ENCODE measurements around the gene AADAC. TPM values are rescaled to one million over a fixed set of nuclear protein-coding genes. Genes with fewer than 3 reads are reported as not detected.
"Not testable (repeated sequence)": the region's sequence is repeated elsewhere in the genome, so short reads cannot be mapped to it uniquely, and the experiment has no call there.

Gene AADAC, protein sequence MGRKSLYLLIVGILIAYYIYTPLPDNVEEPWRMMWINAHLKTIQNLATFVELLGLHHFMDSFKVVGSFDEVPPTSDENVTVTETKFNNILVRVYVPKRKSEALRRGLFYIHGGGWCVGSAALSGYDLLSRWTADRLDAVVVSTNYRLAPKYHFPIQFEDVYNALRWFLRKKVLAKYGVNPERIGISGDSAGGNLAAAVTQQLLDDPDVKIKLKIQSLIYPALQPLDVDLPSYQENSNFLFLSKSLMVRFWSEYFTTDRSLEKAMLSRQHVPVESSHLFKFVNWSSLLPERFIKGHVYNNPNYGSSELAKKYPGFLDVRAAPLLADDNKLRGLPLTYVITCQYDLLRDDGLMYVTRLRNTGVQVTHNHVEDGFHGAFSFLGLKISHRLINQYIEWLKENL
- total RNA-seq: not detected in 2 replicates

DNA sequence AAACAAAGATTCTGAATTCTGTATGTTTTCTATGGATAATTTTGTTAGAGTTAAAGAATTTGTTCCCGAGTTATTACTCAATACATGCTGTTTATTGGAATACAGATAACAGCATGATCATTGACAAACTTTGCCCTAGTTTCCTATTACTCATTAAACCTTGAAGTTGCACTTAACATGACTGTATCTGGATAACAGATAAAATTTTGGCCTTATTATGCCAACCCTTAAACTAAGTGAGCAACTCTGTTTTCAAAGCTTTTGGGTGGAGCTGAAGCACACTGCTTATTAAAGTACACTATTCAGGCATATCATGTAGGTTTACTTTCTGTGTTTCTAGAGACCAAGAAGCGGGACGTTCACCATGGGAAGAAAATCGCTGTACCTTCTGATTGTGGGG is at the start of gene AADAC:
Gene AADAC (plus strand): TSS at position 318 of the 400 bp plus-strand sequence. CDS start 47 bp downstream, at position 365.
- DNase-seq: no peak
- H3K4me1 Mint-ChIP-seq: no peaks in the 10 kb centered on the region
- no peaks in the 10 kb centered on the region for H3K9me3 Mint-ChIP-seq
- H3K36me3 Mint-ChIP-seq (ENCODE audit: low read depth): no peaks in the 10 kb centered on the region
- H3K27me3 Mint-ChIP-seq: peaks cover 10% of the 10 kb centered on the region
- intact Hi-C loops (cut with micrococcal nuclease): no loop called here
- no peak within 1 kb of the TSS for H3K4me3 Mint-ChIP-seq
- H3K27ac Mint-ChIP-seq: no peak within 1 kb of the TSS

DNA sequence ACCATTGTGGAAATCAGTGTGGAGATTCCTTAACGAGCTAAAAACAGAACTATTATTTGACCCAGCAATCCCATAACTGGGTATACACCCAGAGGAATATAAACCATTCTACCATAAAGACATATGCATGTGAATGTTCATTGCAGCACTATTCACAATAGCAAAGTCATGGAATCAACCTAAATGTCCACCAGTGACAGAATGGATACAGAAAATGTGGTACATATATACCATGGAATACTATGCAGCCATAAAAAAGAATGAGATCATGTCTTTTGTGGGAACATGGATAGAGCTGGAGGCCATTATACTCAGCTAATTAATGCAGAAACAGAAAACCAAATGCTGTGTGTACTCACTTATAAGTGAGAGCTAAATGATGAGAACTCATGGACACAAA is 49.2 kb upstream of the AADAC start:
- DNase-seq; intact Hi-C loops (cut with micrococcal nuclease); H3K4me1 Mint-ChIP-seq; H3K4me3 Mint-ChIP-seq; H3K36me3 Mint-ChIP-seq (ENCODE audit: low read depth); H3K9me3 Mint-ChIP-seq; H3K27ac Mint-ChIP-seq; H3K27me3 Mint-ChIP-seq: not testable (repeated sequence)

DNA sequence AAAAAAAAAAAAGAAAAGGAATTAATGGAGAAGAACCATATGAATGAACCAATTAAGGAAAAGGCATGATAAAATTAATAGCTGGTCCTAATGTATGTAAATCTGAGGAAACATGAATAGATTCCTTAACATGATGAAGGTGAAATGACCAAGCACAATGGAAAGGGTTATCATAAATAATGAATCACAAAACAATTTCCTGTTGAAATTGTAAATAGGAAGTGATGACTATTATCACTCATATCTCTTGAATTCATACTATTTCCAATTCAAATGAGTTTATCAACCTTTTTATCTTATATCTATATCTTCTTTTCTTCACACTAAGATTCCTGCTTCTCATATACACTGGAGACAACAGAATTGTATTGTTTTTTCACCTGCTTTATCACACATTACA is 48.2 kb upstream of the AADAC start:
- no peaks in the 10 kb centered on the region for H3K27me3 Mint-ChIP-seq
- intact Hi-C loops (cut with micrococcal nuclease): no loop called here
- DNase-seq: no peak
- H3K27ac Mint-ChIP-seq: no peak overlapping the region
- no peaks in the 10 kb centered on the region for H3K36me3 Mint-ChIP-seq (ENCODE audit: low read depth)
- no peak overlapping the region for H3K4me3 Mint-ChIP-seq
- no peaks in the 10 kb centered on the region for H3K9me3 Mint-ChIP-seq
- no peaks in the 10 kb centered on the region for H3K4me1 Mint-ChIP-seq

DNA sequence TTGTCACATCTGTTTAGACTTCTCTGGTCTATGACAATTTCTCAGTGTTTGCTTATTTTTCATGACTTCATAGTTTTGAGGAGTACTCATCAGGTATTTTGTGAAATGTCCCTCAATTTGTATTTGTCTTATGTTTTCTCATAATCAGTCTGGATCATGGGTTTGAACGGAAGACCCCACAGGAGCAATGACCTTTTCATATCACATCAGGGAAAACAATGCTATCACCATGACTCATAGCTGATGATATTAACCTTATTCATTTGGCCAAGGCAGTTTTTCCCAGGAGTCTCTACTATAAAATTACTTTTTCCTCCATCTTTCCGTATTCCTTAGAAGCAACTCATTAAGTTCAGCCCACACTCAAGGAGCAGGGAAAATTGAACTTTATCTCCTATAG is 47.5 kb upstream of the AADAC start:
- Mint-ChIP-seq H3K9me3 (no peaks in the 10 kb centered on the region), H3K27me3 (no peaks in the 10 kb centered on the region), H3K4me1 (no peaks in the 10 kb centered on the region), H3K27ac (no peak overlapping the region), H3K4me3 (no peak overlapping the region), H3K36me3 (ENCODE audit: low read depth) (no peaks in the 10 kb centered on the region)
- no peak for DNase-seq
- intact Hi-C loops (cut with micrococcal nuclease): no loop called here

DNA sequence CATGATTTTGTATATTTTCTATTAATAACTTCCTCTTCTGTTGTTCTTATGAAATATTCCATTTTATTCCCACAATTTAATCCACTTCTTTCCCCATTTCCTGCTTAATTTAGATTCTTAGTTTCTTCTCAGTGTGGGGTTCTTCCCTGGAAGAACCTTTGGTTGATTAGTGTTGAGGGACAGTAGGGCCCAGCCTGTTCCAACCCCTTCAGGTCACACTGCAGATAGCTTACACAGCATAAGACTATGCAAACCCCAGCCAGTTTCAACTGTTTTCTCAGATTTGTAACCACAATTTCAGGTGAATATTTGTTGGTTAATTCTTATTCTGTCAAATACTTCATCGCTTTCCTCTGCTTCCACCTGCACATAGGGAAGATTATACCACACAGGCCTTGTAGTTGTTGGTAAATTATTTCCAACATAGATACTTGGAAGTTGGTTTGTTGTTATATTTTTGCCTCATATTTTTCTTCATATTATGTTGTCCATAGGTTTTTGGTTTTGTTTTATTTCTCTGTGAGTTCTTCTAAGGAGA is 45.5 kb upstream of the AADAC start:
- no peak for DNase-seq
- Mint-ChIP-seq H3K27me3 (no peaks in the 10 kb centered on the region), H3K9me3 (no peaks in the 10 kb centered on the region), H3K4me1 (no peaks in the 10 kb centered on the region), H3K4me3 (no peak overlapping the region), H3K27ac (no peak overlapping the region), H3K36me3 (ENCODE audit: low read depth) (no peaks in the 10 kb centered on the region)
- intact Hi-C loops (cut with micrococcal nuclease): no loop called here

DNA sequence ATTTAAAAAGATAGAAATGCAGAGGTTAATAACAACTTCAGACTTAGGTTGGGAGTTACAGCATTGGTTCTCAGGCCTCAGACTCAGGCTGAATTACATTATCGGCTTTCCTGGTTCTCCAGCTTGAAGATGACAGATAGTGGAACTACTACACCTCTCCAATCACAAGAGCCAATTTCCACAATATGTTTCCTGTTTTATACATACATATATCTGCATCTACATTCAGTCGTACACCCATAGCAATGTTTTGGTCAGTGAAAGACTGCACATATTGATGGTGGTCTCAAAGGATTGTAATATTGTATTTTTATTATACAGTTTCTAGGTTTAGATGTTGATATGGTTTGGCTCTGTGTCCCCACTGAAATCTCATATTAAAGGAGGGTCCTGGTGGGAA is 44.7 kb upstream of the AADAC start:
- Mint-ChIP-seq H3K27me3 (no peaks in the 10 kb centered on the region), H3K9me3 (no peaks in the 10 kb centered on the region), H3K36me3 (ENCODE audit: low read depth) (no peaks in the 10 kb centered on the region), H3K27ac (no peak overlapping the region), H3K4me1 (no peaks in the 10 kb centered on the region), H3K4me3 (no peak overlapping the region)
- intact Hi-C loops (cut with micrococcal nuclease): no loop called here
- no peak for DNase-seq

DNA sequence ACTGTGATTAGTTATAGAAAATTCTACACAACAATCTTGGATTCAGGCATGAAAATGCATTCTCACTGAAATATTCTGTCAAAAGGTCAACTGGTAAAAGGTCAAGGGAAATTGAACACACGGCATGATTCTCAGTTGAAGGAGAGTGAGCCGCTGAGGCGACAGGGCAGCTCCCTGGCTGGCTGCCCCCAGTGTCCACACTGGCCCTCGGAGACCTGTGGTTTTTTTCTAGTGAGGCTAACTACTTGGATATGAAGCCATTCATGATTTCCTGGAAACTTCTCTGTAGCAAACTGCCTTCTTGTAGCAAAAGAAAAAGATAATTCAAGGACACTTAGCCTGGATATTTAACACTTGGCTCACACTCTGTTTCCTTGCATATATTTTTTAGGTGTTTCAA is 43.0 kb upstream of the AADAC start:
- DNase-seq: no peak
- Mint-ChIP-seq H3K27ac (no peak overlapping the region), H3K4me3 (no peak overlapping the region), H3K27me3 (no peaks in the 10 kb centered on the region), H3K9me3 (no peaks in the 10 kb centered on the region), H3K4me1 (no peaks in the 10 kb centered on the region), H3K36me3 (ENCODE audit: low read depth) (no peaks in the 10 kb centered on the region)
- intact Hi-C loops (cut with micrococcal nuclease): no loop called here

DNA sequence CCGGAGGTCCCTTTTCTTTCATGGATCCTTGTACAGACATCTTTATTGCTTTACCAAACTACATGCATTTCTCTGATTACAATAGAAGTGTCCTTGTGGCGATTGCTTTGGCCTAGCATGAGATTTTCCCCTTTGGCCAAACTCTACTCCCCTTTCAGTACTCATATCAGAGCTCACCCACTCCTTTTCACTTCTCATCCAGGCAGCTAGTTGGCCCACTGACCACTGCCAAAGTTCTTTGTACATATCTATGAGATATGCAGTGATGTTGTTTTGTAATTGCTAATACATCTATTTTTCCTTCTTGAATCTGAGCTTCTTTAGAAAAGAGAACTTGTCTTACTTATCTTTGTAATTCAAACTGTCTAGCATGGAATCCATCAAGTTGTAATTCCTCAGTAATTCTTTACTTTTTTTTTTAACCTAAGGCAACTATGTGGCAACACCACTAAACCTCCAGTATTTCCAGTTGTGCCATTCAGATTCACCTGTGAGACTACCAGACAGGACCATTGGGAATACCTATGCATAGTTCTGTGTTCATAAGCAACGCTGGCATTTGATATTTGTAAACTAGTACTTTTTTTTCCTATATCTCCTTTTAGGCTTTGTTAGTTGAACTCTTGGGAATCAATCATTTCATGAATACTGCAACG is 41.0 kb upstream of the AADAC start:
- H3K4me3 Mint-ChIP-seq: no peak overlapping the region
- H3K4me1 Mint-ChIP-seq: no peaks in the 10 kb centered on the region
- H3K27ac Mint-ChIP-seq: no peak overlapping the region
- H3K36me3 Mint-ChIP-seq (ENCODE audit: low read depth): no peaks in the 10 kb centered on the region
- H3K27me3 Mint-ChIP-seq: no peaks in the 10 kb centered on the region
- no peak for DNase-seq
- intact Hi-C loops (cut with micrococcal nuclease): no loop called here
- no peaks in the 10 kb centered on the region for H3K9me3 Mint-ChIP-seq

DNA sequence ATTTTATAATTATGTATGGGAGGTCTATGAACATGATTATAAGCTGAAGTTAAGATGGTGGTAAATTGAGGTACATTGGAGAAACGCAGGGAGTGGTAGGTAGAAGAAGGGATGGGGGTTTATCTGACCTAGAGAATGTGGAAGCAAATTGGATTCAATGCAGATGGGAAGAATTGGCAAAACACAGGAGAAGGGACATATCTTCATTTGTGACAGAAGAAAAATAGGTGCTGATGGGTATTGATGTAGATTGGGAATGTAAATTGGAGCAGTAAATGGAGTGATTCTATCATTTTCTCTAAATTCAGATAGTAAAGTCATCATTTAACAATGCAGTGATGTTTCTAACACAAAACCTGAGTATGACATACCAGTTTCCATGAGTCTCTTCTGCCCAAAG is 39.7 kb upstream of the AADAC start:
- no peaks in the 10 kb centered on the region for H3K27me3 Mint-ChIP-seq

DNA sequence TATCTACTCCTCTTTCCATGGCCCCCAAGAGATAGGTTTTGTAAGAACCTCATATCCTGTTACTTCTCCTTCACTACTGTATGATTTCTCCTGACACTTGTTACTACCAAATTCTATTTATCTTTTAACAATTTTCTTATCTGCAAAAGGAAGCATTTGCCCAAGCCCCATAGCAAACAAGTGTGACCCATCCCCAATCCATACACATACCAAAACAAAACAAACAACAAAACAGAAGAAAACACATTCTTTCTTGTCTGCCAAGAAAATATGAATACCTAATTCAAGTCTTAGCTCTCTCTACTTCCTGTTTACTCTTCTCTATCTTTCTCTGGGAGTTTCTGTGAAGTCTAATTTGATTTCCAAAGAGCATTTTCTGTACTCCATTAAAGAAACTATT is 39.0 kb upstream of the AADAC start:
- intact Hi-C loops (cut with micrococcal nuclease): no loop called here
- H3K27ac Mint-ChIP-seq: no peak overlapping the region
- DNase-seq: no peak
- no peak overlapping the region for H3K4me3 Mint-ChIP-seq
- no peaks in the 10 kb centered on the region for H3K9me3 Mint-ChIP-seq
- peaks cover 1% of the 10 kb centered on the region for H3K27me3 Mint-ChIP-seq
- H3K4me1 Mint-ChIP-seq: no peaks in the 10 kb centered on the region
- no peaks in the 10 kb centered on the region for H3K36me3 Mint-ChIP-seq (ENCODE audit: low read depth)

More for the DNA sequence above, 39.7 kb upstream of the AADAC start:
- Mint-ChIP-seq H3K36me3 (ENCODE audit: low read depth) (no peaks in the 10 kb centered on the region), H3K9me3 (no peaks in the 10 kb centered on the region), H3K4me3 (no peak overlapping the region), H3K27ac (no peak overlapping the region), H3K4me1 (no peaks in the 10 kb centered on the region)
- DNase-seq: no peak
- intact Hi-C loops (cut with micrococcal nuclease): no loop called here

DNA sequence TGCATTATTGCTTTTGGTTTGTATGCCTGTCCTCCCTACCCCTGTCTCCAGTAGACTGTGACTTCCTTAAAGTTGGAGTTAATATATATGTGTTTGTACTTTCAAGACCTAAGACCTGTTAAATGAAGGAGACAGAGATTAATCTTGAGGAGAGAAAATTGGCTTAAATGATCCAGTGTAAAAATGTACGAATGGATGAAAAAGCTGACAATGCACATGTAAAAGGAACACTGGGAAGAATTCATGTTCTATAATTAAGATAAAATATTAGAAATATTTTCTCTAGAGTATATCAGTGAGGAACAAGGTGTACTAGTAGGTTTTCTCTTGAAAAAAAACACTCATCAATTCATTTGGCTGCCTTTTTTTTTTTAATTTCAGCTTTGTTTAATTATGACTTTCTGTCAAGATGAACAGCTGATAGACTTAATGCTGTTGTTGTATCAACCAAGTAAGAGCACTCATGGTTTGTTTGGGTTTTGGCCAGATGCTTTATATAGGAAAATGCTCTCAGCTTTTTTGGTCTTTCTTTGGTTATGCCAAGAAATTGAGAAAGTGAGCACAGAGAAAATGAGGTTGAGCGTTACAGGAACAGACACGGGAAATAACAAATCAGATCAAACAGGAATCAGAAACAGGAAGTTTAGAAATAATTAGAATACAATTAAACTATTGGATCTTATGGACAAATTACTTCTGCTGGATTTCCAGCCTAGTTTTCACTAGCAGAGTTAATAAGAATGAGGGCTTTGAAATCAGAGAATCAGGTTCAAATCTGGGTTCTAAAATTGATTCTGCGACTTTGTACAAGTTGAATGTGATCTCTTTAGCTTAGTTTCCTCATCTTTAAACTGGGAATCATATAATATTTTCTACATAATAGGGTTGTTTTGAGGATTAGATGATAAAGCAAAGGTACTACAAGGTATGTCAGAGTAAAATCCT is 38.3 kb upstream of the AADAC start:
- Mint-ChIP-seq H3K9me3 (no peaks in the 10 kb centered on the region), H3K4me1 (no peaks in the 10 kb centered on the region), H3K27ac (no peak overlapping the region), H3K4me3 (no peak overlapping the region), H3K27me3 (peaks cover 2% of the 10 kb centered on the region), H3K36me3 (ENCODE audit: low read depth) (no peaks in the 10 kb centered on the region)
- DNase-seq: no peak
- intact Hi-C loops (cut with micrococcal nuclease): no loop called here

DNA sequence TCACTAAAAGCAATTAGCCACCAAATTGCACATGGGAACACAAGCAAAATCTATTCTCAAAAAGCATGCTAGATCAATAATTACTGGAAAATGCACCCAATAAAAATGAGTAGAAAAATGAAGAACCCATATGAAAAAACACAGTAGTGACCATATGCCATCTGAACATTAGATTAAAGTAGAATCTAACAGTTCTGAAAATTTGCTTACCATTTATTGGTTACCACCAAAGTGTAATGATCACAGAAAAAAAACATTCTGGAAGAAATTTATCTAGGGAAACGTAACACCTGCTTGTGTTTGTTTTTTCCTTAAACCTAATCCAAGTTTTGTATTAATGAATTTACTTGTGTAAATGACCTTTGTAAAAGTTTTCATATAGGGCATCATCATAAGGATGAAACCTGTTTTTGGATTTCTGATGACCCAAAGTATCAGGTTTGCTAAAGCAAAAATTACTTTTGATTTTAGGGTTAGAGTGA is 37.6 kb upstream of the AADAC start:
- Mint-ChIP-seq H3K4me1 (no peaks in the 10 kb centered on the region), H3K36me3 (ENCODE audit: low read depth) (no peaks in the 10 kb centered on the region), H3K9me3 (no peaks in the 10 kb centered on the region), H3K27me3 (peaks cover 2% of the 10 kb centered on the region), H3K4me3 (no peak overlapping the region), H3K27ac (no peak overlapping the region)
- no peak for DNase-seq
- intact Hi-C loops (cut with micrococcal nuclease): no loop called here

DNA sequence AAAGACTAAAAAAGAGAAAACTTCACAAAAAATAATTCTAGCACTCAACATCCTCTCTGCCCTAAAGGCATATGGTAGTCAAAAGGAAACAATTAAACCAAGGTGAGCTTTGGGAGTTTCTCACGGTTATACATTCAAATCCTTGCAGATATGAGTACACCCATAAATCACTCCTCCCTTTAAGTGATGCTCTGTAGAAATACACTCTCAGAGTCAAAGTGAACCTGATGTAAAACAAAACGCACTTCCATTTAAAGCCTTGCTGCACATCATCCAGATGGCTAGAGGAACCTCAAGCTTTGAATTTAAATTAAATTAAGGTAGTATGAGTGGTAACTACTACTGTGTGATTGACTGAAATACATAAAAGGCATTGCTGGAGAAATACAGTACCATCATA is 36.0 kb upstream of the AADAC start:
- Mint-ChIP-seq H3K27ac (no peak overlapping the region), H3K9me3 (no peaks in the 10 kb centered on the region), H3K36me3 (ENCODE audit: low read depth) (no peaks in the 10 kb centered on the region), H3K27me3 (peaks cover 2% of the 10 kb centered on the region), H3K4me1 (no peaks in the 10 kb centered on the region), H3K4me3 (no peak overlapping the region)
- intact Hi-C loops (cut with micrococcal nuclease): no loop called here
- no peak for DNase-seq

Measured in activated CD4-positive, alpha-beta T cell treated with anti-CD3 and anti-CD28 coated beads, Interleukin-2, amount 10 ng/mL, durations not matched to agents 24 days and 14 days (primary cell).